Activated CD4-positive, alpha-beta T cell treated with anti-CD3 and anti-CD28 coated beads, Interleukin-2, amount 50 U/mL, for 24 hours (primary cell): ENCODE results near the gene STARD7.
"Not testable (repeated sequence)": the region's sequence is repeated elsewhere in the genome, so short reads cannot be mapped to it uniquely, and the experiment has no call there.

Experiments
- DNase-seq, 2 donors: peaks; one replicate each; pipeline ENCODE4 v3.0.0-alpha.2; 2020; ENCODE audit warnings: low read depth in 1 of 2, low spot score in 1 of 2

Gene STARD7

DNA sequence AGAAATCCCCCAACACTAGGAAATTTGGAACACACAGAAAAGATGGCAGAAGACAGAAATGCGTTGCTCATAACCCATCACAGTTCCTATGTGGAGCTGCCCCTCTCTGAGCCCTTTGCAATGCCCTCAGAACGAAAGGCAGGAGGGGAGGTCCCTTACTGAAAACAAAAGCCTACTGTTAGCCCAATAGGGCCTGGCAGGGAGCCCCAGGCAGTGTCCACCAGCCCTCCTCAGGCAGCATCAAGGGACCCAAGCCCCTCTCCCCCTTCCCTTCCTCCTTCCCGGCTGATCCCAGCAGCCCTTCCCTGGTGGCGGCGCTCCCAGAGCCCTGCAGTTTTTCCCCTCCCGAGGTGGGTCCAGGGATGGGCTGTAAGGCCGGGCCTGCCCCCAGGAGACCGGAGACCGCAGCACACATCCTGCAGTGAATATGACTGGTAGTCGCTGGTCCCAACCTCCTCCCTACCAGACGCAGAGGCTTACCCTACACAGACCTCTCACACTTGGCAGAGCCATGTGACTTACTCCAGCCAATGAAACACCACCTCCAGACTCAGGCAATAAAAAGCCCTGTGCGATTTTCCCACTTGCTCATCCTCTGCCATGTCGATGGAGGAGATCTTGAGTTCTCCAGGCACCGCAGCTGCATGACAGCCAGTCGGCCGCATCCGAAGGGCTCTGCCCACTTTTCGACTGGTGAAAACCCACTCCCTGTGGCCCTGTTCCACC, 44.0 kb downstream of the STARD7 start:
- no peak for DNase-seq

- DNase-seq, result peak; percentile 74 to 77
Measured at GRCh38 chr2:96163768-96164429, 44.7 kb downstream of the STARD7 start.

DNA sequence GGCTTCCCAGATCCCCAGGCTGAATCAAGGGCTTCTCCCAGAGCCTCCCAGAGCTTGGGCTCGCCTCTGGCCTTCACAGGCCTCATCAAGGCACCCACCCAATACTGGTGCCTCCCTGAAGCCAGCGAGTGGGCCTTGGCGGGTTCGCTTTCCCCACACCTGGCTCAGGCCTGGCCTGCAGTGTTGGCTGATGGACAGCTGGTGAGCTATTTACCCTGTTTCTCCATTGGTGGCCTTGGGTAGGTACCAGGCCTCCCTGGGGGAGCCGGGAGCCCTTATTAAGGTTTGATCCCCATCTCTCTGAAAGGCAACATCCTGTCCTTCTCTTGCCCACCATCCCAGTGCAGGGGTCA, 45.2 kb downstream of the STARD7 start:
- DNase-seq, result no peak

- DNase-seq, result no peak
Measured at GRCh38 chr2:96161898-96162297, 46.7 kb downstream of the STARD7 start.

DNA sequence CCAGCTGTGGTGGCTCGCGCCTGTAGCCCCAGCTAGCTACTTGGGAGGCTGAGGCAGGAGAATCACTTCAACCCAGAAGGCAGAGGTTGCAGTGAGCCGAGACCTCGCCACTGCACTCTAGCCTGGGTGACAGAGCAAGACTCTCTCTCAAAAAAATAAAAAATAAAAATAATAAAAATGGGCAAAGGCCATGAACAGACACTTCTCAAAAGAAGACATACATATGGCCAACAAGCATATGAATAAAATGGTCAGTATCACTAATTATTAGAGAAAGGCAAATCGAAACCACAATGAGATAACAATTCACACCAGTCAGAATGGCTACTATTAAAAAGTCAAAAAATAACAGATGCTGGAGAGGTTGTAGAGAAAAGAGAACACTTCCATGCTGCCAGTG, 48.3 kb downstream of the STARD7 start:
- not testable (repeated sequence) for DNase-seq

- no peak for DNase-seq
Measured at GRCh38 chr2:96159084-96159830, 49.4 kb downstream of the STARD7 start.

GRCh38 chr2:96158554-96158940, 50.1 kb downstream of the STARD7 start:
- no peak for DNase-seq

DNA sequence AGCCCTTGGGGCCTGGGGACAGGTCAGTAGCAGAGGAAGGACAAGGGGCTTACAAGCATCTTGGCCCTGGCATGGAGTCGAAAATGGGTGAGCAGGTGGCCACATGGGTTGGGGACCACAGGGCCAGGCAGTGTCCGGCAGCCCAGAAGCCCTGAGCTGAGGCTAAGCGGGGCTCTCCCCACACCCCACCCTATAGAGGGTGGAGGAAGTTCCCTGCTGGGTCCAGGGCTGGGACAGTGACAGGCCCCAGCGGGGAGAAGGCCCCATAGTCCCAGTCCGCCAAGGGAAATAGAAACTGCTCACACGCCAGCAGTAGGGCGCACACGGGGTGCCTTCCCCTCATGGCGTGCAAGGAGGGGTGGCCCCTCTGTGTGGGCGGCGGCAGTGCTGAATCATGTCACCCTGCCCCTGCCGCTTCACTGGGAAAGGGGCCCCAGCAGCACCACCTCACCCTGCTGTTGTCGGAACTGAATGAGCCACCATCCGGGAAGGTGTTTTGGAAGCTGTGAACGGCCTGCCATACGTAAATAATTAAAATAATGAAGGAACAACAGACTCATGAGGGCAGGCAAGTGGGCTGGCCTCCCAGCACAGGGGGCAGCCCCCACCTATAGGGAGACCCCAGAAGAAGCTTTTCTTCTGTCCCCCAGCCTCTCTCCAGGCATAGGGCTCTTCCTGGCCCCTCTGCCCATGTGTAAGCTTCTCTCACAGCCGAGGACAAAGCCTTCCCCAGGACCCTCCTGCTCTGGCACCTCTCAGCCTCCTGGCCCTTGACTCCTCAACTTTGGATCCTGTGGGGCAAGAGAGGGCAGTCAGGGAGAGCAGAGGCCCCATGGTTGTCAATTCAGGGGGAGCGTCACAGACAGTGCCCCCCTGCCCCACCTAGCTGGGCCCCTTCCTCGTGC, 50.7 kb downstream of the STARD7 start:
- peak; percentile 88 to 95 for DNase-seq

DNA sequence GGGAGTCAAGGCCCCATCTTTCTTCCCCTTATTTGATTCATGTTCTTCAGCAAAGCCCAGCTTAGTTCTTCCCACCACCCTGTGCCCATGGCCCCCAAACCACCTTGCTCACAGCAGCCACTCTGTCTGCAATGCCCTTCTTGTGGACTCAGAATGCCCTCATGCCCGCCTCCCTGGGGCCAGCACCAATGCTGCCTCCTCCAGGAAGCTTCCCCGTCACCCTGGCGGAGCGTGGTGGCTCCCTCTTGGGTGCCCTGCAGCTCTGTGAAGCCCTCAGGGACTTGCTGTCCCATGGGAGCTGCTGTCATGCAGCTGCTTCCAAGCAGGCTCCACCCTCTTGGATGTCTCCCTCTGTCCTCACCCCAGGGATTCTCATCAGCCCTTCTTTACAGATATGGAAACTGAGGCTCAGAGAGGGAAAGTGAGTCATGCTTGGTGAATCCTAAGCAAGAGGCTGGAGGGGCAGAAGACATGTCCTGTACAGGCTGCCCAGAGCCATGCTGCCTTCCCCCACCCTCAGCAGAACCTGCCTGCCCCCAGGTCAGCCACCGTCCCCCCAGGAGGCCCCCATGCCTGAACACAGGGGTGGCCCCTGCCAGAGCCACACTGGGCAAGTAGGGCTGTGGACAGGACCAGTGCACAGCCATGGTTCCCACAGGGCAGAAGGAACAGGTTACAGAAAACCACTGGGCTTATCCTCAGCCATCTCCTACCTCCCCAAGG, 51.5 kb downstream of the STARD7 start:
- DNase-seq, result no peak

GRCh38 chr2:96156011-96156820, 52.4 kb downstream of the STARD7 start:
- DNase-seq, result no peak

- DNase-seq, result no peak
Measured at GRCh38 chr2:96154506-96155380, 53.9 kb downstream of the STARD7 start.

DNA sequence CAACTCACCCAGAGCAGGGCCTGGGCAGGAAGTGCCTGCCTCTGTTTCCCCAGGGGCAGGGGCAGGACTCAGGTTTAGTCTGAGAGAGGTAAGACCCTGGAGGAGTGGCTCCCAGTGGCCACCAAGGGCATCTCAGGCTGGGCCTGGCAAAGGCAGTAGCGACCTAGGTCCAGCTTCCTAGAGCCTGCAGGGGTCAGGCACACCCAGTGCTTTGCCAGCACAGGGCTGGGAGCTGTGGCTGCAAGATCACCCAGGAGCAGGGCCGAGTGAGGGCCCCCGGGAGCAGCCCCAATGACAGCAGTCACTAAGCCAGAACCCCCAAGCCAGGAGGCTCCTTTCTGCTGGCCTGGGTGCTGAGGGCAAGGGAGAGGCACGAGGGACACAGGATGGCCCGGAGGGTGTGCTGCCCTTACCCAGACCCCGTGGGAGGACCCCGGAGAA, 54.6 kb downstream of the STARD7 start:
- DNase-seq, result no peak

- DNase-seq, result no peak
Measured at GRCh38 chr2:96153291-96153713, 55.3 kb downstream of the STARD7 start.

DNA sequence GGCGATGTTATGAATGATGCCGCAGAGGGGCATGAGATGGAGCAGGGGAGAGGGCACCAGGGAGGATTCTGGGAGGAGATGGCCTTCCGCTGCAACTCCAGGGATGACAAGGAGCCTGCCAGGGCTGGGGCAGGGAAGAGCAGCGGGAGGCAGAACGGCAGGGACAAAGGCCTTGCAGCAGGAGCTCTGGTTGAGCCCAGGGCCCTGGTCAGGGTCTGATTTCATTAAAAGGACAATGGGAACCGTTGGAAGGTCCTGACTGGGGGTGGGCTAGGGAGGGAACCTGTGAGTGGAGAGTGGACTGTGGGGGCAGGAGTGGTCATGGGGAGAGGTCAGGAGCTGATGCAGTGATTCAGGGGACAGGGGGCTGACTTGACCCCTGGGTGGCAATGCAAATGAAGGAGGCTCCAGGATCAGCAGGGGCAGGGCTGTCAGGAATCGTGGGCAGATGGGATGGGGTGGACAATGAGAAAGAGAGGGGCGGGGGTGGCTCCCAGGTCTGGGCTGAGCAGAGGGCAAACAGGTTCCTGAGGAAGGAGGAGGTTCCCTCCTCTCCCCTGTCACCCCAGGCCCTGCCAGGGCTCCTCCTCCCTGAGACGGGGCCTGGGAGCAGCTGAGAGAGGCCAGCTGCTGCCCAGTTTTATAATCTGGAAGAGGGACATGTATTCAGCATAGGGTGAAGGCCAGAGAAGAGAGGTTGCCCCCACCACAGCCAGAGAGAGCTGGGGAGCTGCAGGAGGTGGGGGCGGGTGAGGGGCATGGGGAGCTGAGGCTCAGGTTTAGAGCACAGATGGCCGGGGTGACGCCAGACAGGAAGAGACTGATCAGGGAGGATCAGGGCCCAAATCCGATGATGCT, 56.1 kb downstream of the STARD7 start:
- DNase-seq, result no peak

DNA sequence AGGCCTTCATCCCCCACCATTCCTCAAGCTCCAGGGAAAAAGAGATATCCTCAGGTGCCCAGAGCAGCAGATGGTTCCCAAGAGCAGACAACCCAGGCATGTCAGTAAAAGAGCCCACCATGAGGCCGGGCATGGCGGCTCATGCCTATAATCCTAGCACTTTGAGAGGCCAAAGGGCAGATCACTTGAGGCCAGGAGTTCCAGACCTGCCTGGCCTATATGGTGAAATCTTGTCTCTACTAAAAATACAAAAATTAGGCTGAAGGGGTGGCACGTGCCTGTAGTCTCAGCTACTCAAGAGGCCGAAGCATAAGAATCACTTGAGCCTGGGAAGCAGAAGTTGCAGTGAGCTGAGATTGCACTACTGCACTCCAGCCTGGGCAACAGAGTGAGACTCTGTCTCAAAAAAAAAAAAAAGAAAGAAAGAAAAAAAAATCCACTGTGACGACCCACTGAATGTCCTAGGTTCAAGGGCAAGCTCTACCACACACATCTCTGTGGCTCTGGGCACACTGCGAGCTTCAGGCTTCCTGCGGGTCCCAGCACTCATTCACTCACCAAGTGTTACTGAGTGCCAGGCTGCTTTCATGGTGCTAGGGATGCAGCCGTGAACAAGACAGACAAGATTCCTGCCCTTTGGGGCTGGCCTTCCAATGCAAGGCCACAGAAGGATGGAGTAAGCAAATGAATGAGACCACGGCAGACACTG, 56.9 kb downstream of the STARD7 start:
- DNase-seq, result no peak

DNA sequence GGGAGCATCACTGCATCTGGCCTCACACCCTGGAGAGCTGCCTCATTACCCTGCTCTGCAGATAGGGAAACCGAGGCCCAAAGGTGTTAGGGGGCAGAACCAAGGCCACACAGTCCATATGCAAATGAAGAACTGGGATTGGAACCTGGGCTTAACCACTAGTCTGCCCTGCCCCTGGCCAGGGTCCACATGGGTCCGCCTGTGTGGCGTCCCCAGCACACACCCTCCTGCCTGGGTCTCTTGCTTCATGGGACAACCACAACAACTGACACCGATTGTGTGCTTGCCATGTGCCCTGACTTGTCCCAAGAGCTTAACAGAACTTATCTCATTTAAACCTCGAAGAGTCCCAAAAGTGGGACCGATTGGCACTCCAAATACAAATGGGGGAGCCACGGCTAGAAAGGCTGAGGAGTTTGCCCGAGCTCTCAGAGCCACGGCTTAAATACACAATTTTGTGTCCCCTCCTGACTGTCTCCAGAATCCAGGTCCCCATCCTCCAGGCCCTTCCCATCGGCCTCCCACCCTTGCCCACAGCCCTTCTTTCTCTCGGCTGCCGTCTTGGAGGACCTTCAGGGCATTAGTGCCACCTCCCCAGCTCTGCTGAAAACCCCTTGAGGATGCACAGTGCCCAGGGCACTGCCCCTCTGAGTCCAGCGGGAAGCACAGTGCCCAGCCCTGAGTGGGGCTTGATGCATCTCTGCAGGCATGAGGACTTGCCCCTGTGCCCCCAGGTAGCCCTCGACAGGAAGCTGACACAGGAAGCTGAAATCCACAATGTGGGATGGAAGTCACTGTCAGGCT, 57.6 kb downstream of the STARD7 start:
- no peak for DNase-seq
